Hematopoietic multipotent progenitor cell treated with erythropoietin and hydrocortisone succinate and interleukin-3 and kit ligand, for 4 days (in vitro differentiated cells): ENCODE data around the gene STX18.

Experiments
- DNase-seq: peaks from one replicate; pipeline ENCODE4 v3.0.0-alpha.2; 2015

STX18 gene

DNA sequence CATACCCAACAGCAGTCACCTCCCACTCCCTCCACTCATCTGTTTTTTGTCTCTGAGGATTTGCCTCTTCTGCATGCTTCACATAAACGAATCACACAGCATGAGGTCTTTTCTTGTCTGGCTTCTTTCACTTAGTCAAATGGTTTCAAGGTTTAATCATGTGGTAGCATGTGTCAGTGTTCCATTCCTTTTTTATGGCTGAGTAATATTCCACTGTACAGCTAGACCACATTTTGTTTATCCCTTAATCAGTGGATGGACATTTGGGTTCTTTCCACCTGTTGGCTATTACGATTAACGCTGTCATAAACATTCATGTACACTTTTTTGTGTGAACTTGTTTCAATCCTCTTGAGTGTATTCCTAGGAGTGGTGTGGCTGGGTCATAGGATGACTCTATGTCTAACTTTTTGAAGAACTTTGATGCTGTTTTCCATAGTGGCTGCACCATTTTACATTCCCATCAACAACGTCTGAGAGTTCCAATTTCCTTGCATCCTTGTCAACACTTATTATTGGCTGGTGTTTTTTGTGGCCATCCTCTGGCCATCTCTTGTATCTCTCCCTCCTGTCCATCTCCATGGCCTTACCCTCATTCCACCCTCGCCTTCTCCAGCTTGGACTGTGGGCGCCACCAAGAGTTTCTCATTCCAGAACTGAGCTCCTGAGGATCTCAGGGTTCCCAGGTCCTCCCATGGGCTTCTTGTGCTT, 167.3 kb downstream of the STX18 start:
- no peak for DNase-seq
